Type B pancreatic cell (in vitro differentiated cells): ENCODE data around the gene NXNL1. TPM values are rescaled to one million over a fixed set of nuclear protein-coding genes. Genes with fewer than 3 reads are reported as not detected.

Source experiments
- DNase-seq: peaks from one replicate; pipeline ENCODE4 v3.0.0; 2021; ENCODE audit warnings: mixed read lengths; ENCODE audit not compliant: unreplicated experiment; ENCODE audit errors: extremely low spot score
- H3K27ac Mint-ChIP-seq: 2 replicates; pipeline ENCODE4 v1.8.0; 2021; ENCODE audit warnings: mild to moderate bottlenecking, mixed read lengths
- H3K27me3 Mint-ChIP-seq: 2 replicates; pipeline ENCODE4 v1.8.0; 2021; ENCODE audit warnings: mixed read lengths
- H3K36me3 Mint-ChIP-seq: 2 replicates; pipeline ENCODE4 v1.8.0; 2021; ENCODE audit warnings: mixed read lengths
- H3K4me1 Mint-ChIP-seq: one replicate; pipeline ENCODE4 v1.8.0; 2021; ENCODE audit warnings: mixed read lengths; ENCODE audit not compliant: unreplicated experiment
- H3K4me3 Mint-ChIP-seq: 2 replicates; pipeline ENCODE4 v1.8.0; 2021; ENCODE audit warnings: mild to moderate bottlenecking, mixed read lengths
- H3K9me3 Mint-ChIP-seq: 2 replicates; pipeline ENCODE4 v1.8.0; 2021; ENCODE audit warnings: mixed read lengths
- CTCF ChIP-seq: fragments of 200-600 bp; sonication (generic); conservative IDR thresholded peaks from 2 replicates; pipeline ENCODE4 v1.5.0; 2021; ENCODE audit warnings: antibody characterized with exemption, mild to moderate bottlenecking
- total RNA-seq: library from RNA; stranded (reverse); gene quantifications from 2 replicates; pipeline ENCODE4 v1.2.1, GENCODE V29; 2021; ENCODE audit warnings: low replicate concordance

NXNL1 gene
- total RNA-seq, 1 donor from 2014 or later = not detected

- Mint-ChIP-seq H3K4me3 (no peak overlapping the region), H3K9me3 (no peaks in the 10 kb centered on the region), H3K27ac (no peak overlapping the region), H3K4me1 (peaks cover 11% of the 10 kb centered on the region), H3K36me3 (no peaks in the 10 kb centered on the region), H3K27me3 (peaks cover 4% of the 10 kb centered on the region)
- DNase-seq = no peak
- TF ChIP-seq CTCF = no peak
Measured at GRCh38 chr19:17406046-17406886, 54.5 kb downstream of the NXNL1 start.

Other genes with a start within 250 kb of the NXNL1 start
- gene USE1, start 245.6 kb downstream of the NXNL1 start, total RNA-seq = 18.7 and 22.3 TPM in 2 replicates
- 19.2 and 23.8 TPM in 2 replicates for gene OCEL1, start 234.7 kb downstream of the NXNL1 start, total RNA-seq
- 70.9 and 94.2 TPM in 2 replicates for gene NR2F6, start 215.0 kb downstream of the NXNL1 start, total RNA-seq
- gene USHBP1, start 196.2 kb downstream of the NXNL1 start, total RNA-seq = 0.29 TPM in 1 of 2 replicates, not detected in the other
- 84.6 and 93.3 TPM in 2 replicates for gene BABAM1, start 193.5 kb downstream of the NXNL1 start, total RNA-seq
- 1.3 and 5.9 TPM in 2 replicates for gene ANKLE1, start 179.0 kb downstream of the NXNL1 start, total RNA-seq
- gene ABHD8, start 157.5 kb downstream of the NXNL1 start, total RNA-seq = 11.6 and 14.3 TPM in 2 replicates
- gene MRPL34, start 155.1 kb downstream of the NXNL1 start, total RNA-seq = 79.2 and 111 TPM in 2 replicates
- 38.7 and 46.0 TPM in 2 replicates for gene DDA1, start 151.4 kb downstream of the NXNL1 start, total RNA-seq
- 38.4 and 51.3 TPM in 2 replicates for gene ANO8, start 126.1 kb downstream of the NXNL1 start, total RNA-seq
- 40.0 and 48.4 TPM in 2 replicates for gene GTPBP3, start 123.4 kb downstream of the NXNL1 start, total RNA-seq
- gene PLVAP, start 83.6 kb downstream of the NXNL1 start, total RNA-seq = 0.72 TPM in 1 of 2 replicates, not detected in the other
- not detected in 2 replicates for gene CCDC194, start 66.7 kb downstream of the NXNL1 start, total RNA-seq
- gene BST2, start 55.3 kb downstream of the NXNL1 start, total RNA-seq = 2.5 and 3.8 TPM in 2 replicates
- gene MVB12A, start 40.9 kb downstream of the NXNL1 start, total RNA-seq = 32.0 and 37.7 TPM in 2 replicates
- gene TMEM221, start 12.3 kb downstream of the NXNL1 start, total RNA-seq = 0.74 and 0.87 TPM in 2 replicates
- gene SLC27A1, start 9.6 kb upstream of the NXNL1 start, total RNA-seq = 12.1 and 15.5 TPM in 2 replicates
- gene PGLS, start 50.7 kb upstream of the NXNL1 start, total RNA-seq = 94.9 and 103 TPM in 2 replicates
- 69.7 and 73.7 TPM in 2 replicates for gene COLGALT1, start 94.7 kb upstream of the NXNL1 start, total RNA-seq
- gene UNC13A, start 227.4 kb upstream of the NXNL1 start, total RNA-seq = 4.3 and 6.2 TPM in 2 replicates